AG04450 (cell line): ENCODE data around the gene DIO1. TPM values are rescaled to one million over a fixed set of nuclear protein-coding genes. Genes with fewer than 3 reads are reported as not detected.

Experiments used
- CTCF ChIA-PET: fragments of 300-600, 350-600 bp; formaldehyde crosslinking; extraction: SDS; loops from one replicate; lab custom pipeline; 2022; ENCODE audit warnings: antibody characterized with exemption, inconsistent platforms; lab: Charles Lee
- POLR2A ChIA-PET: fragments of 350-600 bp; formaldehyde crosslinking; extraction: SDS; loops from one replicate; lab custom pipeline; 2021; ENCODE audit warnings: antibody characterized with exemption, inconsistent platforms; lab: Yijun Ruan, JAX
- DNase-seq: peaks from one replicate; pipeline ENCODE4 v3.0.0-alpha.2; 2011; ENCODE audit warnings: low read depth, low spot score
- H3K27ac ChIP-seq: one replicate; pipeline ENCODE4 v1.5.1; 2012; ENCODE audit warnings: low read depth, low read length, control low read depth
- H3K27me3 ChIP-seq: one replicate; pipeline ENCODE4 v1.6.0; 2012; ENCODE audit warnings: low read length; ENCODE audit not compliant: control insufficient read depth, insufficient read depth
- H3K4me3 ChIP-seq: 2 replicates; pipeline ENCODE4 v1.5.1; 2011; ENCODE audit warnings: mild to moderate bottlenecking, low read depth, low read length, control low read depth
- H3K9me3 ChIP-seq: 2 replicates; pipeline ENCODE4 v1.5.1; 2012; ENCODE audit warnings: low read length; ENCODE audit not compliant: control insufficient read depth, insufficient read depth
- CTCF ChIP-seq: IDR thresholded peaks from 2 replicates; pipeline ENCODE4 v1.5.1; 2011; ENCODE audit warnings: low read depth, low read length, control low read depth, inconsistent platforms
- polyA minus RNA-seq: library from RNA; depleted of rRNA, polyadenylated mRNA; stranded (reverse); fragments of >200 nt; gene quantifications from 2 replicates; pipeline ENCODE4 v1.2.3, GENCODE V29; 2011; rRNA and poly(A)+ RNA removed
- polyA plus RNA-seq: library from polyadenylated mRNA; depleted of rRNA; stranded (reverse); fragments of >200 nt; gene quantifications from 2 replicates; pipeline ENCODE4 v1.2.3, GENCODE V29; 2011; rRNA removed

The DIO1 gene
- polyA plus RNA-seq (not detected in 2 replicates), polyA minus RNA-seq (not detected in 2 replicates)

GRCh38 chr1:53893999-53894636 is at the start of gene DIO1:
Gene DIO1 (plus strand): TSS chr1:53894187. CDS start chr1:53894211, 24 bp downstream.
- CTCF ChIA-PET, result interaction anchor here (0.6 to 1.5 kb wide), 2 partner anchors 52 to 56 kb away, joined by 3 to 5 read pairs; partner anchors contain the start of gene IFT25
- no peak within 1 kb of the TSS for H3K27ac ChIP-seq
- TF ChIP-seq CTCF, result no peak
- DNase-seq, result no peak
- H3K9me3 ChIP-seq, result no peaks in the 10 kb centered on the region; the same call in 1 of the 2 replicates
- POLR2A ChIA-PET, result no interaction called here
- no peak within 1 kb of the TSS for H3K4me3 ChIP-seq
- H3K27me3 ChIP-seq, result no peaks in the 10 kb centered on the region

GRCh38 chr1:53847980-53848379 is 46.0 kb upstream of the DIO1 start:
- DNase-seq, result no peak
- TF ChIP-seq CTCF, result no peak
- ChIA-PET CTCF (interaction anchor here (1.0 to 4.3 kb wide), 2 partner anchors 13 to 362 kb away, joined by 4 to 32 read pairs; no protein-coding TSS in a partner anchor), POLR2A (no interaction called here)
- no peaks in the 10 kb centered on the region for H3K27me3 ChIP-seq
- H3K9me3 ChIP-seq, result peaks cover 4% of the 10 kb centered on the region; the same call in 1 of the 2 replicates
- H3K4me3 ChIP-seq, result no peak overlapping the region
- no peak overlapping the region for H3K27ac ChIP-seq

GRCh38 chr1:53850082-53850673 is 43.8 kb upstream of the DIO1 start:
- Histone ChIP-seq H3K9me3 (peaks cover 4% of the 10 kb centered on the region; the same call in 1 of the 2 replicates), H3K4me3 (no peak overlapping the region), H3K27me3 (no peaks in the 10 kb centered on the region), H3K27ac (no peak overlapping the region)
- POLR2A ChIA-PET, result interaction anchor here (0.6 kb wide), 1 partner anchor 10 kb away, joined by 3 read pairs; no protein-coding TSS in a partner anchor
- TF ChIP-seq CTCF, result no peak
- DNase-seq, result no peak
- CTCF ChIA-PET, result interaction anchor here (0.6 to 4.3 kb wide), 2 partner anchors 11 to 110 kb away, joined by 7 to 32 read pairs; no protein-coding TSS in a partner anchor

GRCh38 chr1:53851571-53852285 is 42.3 kb upstream of the DIO1 start:
- Histone ChIP-seq H3K9me3 (peaks cover 4% of the 10 kb centered on the region; the same call in 1 of the 2 replicates), H3K4me3 (no peak overlapping the region), H3K27ac (no peak overlapping the region), H3K27me3 (no peaks in the 10 kb centered on the region)
- ChIA-PET POLR2A (interaction anchor here (0.7 kb wide), 1 partner anchor 37 kb away, joined by 3 read pairs; no protein-coding TSS in a partner anchor), CTCF (interaction anchor here (0.6 to 4.3 kb wide), 4 partner anchors 9 to 256 kb away, joined by 6 to 32 read pairs (median 8); no protein-coding TSS in a partner anchor)
- DNase-seq, result no peak
- TF ChIP-seq CTCF, result no peak
